ENCODE measurements around the gene CST4. TPM values are rescaled to one million over a fixed set of nuclear protein-coding genes. Genes with fewer than 3 reads are reported as not detected.

The CST4 gene
- total RNA-seq, 1 donor from 2014 or later, result not detected

DNA sequence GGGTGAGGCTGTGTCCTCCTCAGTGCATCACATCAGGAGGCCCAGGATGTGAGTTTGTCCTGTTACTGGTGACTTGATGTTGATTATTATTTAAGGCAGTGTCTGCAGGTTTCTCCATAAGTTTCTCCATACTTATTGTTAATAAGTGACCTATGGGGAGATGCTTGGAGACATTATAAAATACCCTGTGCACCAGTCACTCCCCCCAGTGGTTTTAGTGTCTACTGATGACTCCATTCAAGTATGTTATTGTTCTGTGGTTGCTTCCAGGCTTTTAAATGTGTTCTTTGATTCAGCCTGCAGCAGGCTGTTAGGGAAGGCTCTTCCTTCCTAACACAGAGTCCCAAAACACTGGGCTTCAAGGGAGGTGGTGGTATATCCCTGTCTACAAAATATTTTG lies 36.5 kb downstream of the CST4 start:
- Histone ChIP-seq H3K27ac (no peak overlapping the region), H3K27me3 (ENCODE audit: low read depth) (no peaks in the 10 kb centered on the region), H3K36me3 (no peaks in the 10 kb centered on the region), H3K4me3 (no peak overlapping the region), H3K4me1 (peaks cover 33% of the 10 kb centered on the region), H3K9me3 (no peaks in the 10 kb centered on the region)
- intact Hi-C loops (cut with DNase I), result no loop called here
- no peak for TF ChIP-seq CTCF (IDR thresholded peaks at IDR 0.05)
- ATAC-seq (no peak), DNase-seq (no peak)

GRCh38 chr20:23651117-23651516 lies 37.7 kb downstream of the CST4 start:
- Histone ChIP-seq H3K9me3 (no peaks in the 10 kb centered on the region), H3K27me3 (ENCODE audit: low read depth) (no peaks in the 10 kb centered on the region), H3K4me1 (peaks cover 37% of the 10 kb centered on the region), H3K27ac (no peak overlapping the region), H3K36me3 (no peaks in the 10 kb centered on the region), H3K4me3 (no peak overlapping the region)
- no peak for ATAC-seq
- no peak for DNase-seq
- no peak for TF ChIP-seq CTCF (IDR thresholded peaks at IDR 0.05)
- intact Hi-C loops (cut with DNase I), result no loop called here

GRCh38 chr20:23649830-23650417 lies 38.9 kb downstream of the CST4 start:
- H3K27ac ChIP-seq, result no peak overlapping the region
- no peak overlapping the region for H3K4me3 ChIP-seq
- no peaks in the 10 kb centered on the region for H3K27me3 ChIP-seq (ENCODE audit: low read depth)
- no peaks in the 10 kb centered on the region for H3K9me3 ChIP-seq
- ATAC-seq (no peak), DNase-seq (no peak)
- peaks cover 28% of the 10 kb centered on the region for H3K4me1 ChIP-seq
- no peak for TF ChIP-seq CTCF (IDR thresholded peaks at IDR 0.05)
- no peaks in the 10 kb centered on the region for H3K36me3 ChIP-seq
- intact Hi-C loops (cut with DNase I), result no loop called here

DNA sequence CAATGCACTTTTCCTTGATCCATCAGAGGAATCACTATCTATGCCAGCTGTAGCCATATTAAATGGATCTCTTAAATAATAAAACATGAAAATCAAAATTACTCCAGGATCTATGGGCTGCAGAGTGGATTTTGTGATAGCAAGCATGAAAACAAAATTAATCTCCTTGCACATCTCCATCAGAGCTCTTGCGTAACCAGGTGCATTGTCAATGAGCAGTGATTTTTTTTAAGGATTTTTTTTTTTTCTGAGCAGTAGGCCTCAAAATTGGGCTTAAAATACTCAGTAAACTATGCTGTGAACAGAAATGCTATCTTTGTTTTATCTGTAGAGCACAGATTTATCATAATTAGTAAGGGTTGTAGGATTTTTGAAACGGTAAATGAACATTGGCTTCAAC lies 39.6 kb downstream of the CST4 start:
- intact Hi-C loops (cut with DNase I), result no loop called here
- no peak for TF ChIP-seq CTCF (IDR thresholded peaks at IDR 0.05)
- DNase-seq (no peak), ATAC-seq (no peak)
- Histone ChIP-seq H3K27ac (no peak overlapping the region), H3K4me3 (no peak overlapping the region), H3K4me1 (peaks cover 21% of the 10 kb centered on the region), H3K27me3 (ENCODE audit: low read depth) (no peaks in the 10 kb centered on the region), H3K9me3 (no peaks in the 10 kb centered on the region), H3K36me3 (no peaks in the 10 kb centered on the region)

- H3K4me3 ChIP-seq, result no peak overlapping the region
- H3K36me3 ChIP-seq, result no peaks in the 10 kb centered on the region
- no peak for TF ChIP-seq CTCF (IDR thresholded peaks at IDR 0.05)
- H3K27ac ChIP-seq, result no peak overlapping the region
- ATAC-seq, result no peak
- intact Hi-C loops (cut with DNase I), result no loop called here
- no peak for DNase-seq
- H3K27me3 ChIP-seq (ENCODE audit: low read depth), result no peaks in the 10 kb centered on the region
- no peaks in the 10 kb centered on the region for H3K9me3 ChIP-seq
- H3K4me1 ChIP-seq, result peaks cover 19% of the 10 kb centered on the region
These were observed 41.5 kb downstream of the CST4 start for GRCh38 chr20:23647346-23647745.

Measured in lower lobe of right lung (tissue), 2 donors.